ENCODE measurements around the gene PNKP. TPM values are rescaled to one million over a fixed set of nuclear protein-coding genes. Genes with fewer than 3 reads are reported as not detected.

Gene PNKP
- total and polyA plus RNA-seq, 10 donors, result 36.6 to 203 (median 108) TPM

DNA sequence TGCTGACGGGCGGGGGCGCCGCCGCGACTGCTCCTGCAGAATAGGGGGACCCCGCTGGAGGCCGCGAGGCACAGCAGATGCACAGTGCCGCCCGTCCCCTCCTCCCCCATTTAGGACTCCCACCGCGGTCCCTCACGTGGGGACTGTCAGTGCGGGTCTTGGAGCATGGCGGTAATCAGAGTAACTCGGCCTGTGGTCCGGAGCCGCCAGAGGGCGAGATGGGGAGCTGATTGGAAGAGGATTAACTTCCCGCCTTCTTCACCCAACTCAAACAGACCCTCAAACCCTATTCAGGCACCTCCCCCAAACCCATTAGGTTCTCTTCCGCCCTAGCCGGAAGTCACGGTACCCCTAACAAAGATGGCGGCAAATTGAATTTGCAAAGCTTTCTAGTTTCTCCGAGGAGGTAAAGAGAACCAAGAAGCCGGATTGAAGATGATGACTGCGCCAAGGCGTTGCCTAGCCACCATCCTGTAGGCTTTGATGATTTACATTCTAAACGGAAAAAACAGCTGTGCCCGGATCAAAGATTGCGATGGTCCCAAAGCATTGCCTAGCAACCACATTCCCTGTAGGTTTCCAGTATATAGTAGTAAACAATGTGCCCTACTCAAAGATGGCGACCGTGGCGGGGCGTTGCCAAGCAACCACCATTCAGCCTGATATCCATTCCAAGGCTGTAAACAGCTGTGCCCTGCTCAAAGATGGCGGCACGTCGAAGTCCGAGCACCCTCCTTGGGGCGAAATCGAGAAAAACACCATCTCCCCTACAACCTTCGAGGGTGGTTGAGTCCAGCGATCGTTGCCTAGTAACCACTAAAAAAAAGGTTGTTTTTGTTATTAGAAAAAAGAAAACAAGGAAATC lies 54.1 kb downstream of the PNKP start, which contains the start of gene FUZ:
Gene FUZ (minus strand): TSS at position 296 of the 865 bp plus-strand sequence. CDS start 186 bp downstream, at position 110.
- peak; percentile 98 for DNase-seq
- Histone ChIP-seq H3K36me3 (no peaks in the 10 kb centered on the region), H3K27ac (peak within 1 kb of the TSS; percentile 55 to 92 (median 89)), H3K27me3 (replicated peaks in 1 of 7) (no peaks in the 10 kb centered on the region), H3K4me3 (peak within 1 kb of the TSS; percentile 53 to 75 (median 66)), H3K4me1 (peaks cover 17 to 64% (median 45%) of the 10 kb centered on the region in 6 donors), H3K9me3 (no peaks in the 10 kb centered on the region)
- intact Hi-C loops (cut with DNase I; ENCODE audit: low total_unique reads), result no loop called here
- 0 to 1% (median 0%) methylated on average over 42 to 45 of the region's 45 CpGs for WGBS, 5 donors
- TF ChIP-seq POLR2AphosphoS5 (IDR thresholded peaks at IDR 0.05), result peak; percentile 64 to 86 (median 80)
- TF ChIP-seq, protein P1, sequence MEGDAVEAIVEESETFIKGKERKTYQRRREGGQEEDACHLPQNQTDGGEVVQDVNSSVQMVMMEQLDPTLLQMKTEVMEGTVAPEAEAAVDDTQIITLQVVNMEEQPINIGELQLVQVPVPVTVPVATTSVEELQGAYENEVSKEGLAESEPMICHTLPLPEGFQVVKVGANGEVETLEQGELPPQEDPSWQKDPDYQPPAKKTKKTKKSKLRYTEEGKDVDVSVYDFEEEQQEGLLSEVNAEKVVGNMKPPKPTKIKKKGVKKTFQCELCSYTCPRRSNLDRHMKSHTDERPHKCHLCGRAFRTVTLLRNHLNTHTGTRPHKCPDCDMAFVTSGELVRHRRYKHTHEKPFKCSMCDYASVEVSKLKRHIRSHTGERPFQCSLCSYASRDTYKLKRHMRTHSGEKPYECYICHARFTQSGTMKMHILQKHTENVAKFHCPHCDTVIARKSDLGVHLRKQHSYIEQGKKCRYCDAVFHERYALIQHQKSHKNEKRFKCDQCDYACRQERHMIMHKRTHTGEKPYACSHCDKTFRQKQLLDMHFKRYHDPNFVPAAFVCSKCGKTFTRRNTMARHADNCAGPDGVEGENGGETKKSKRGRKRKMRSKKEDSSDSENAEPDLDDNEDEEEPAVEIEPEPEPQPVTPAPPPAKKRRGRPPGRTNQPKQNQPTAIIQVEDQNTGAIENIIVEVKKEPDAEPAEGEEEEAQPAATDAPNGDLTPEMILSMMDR (IDR thresholded peaks at IDR 0.05 in 8 of 11, conservative IDR thresholded peaks at IDR 0.05 in 3 of 11), result peak in 8 of 11 experiments; percentile 4 to 46 (median 37)
- no peak for TF ChIP-seq POLR2A (IDR thresholded peaks at IDR 0.05)

- peaks cover 17 to 71% (median 50%) of the 10 kb centered on the region in 6 donors for H3K4me1 ChIP-seq
- intact Hi-C loops (cut with DNase I; ENCODE audit: low total_unique reads), result no loop called here
- peaks cover 0 to 3% (median 0%) of the 10 kb centered on the region in 6 donors for H3K36me3 ChIP-seq
- DNase-seq, result no peak
- WGBS, 5 donors, result 44 to 70% (median 48%) methylated on average over 8 to 11 of the region's 11 CpGs
- TF ChIP-seq POLR2A (IDR thresholded peaks at IDR 0.05) (no peak), POLR2AphosphoS5 (IDR thresholded peaks at IDR 0.05) (no peak)
- TF ChIP-seq, protein P1 (IDR thresholded peaks at IDR 0.05 in 8 of 11, conservative IDR thresholded peaks at IDR 0.05 in 3 of 11), result no peak
- peak overlapping the region; percentile 55 to 92 (median 89) for H3K27ac ChIP-seq
- peak overlapping the region; percentile 53 to 75 (median 66) for H3K4me3 ChIP-seq
- no peaks in the 10 kb centered on the region for H3K27me3 ChIP-seq (replicated peaks in 1 of 7)
- no peaks in the 10 kb centered on the region for H3K9me3 ChIP-seq
These were observed 54.9 kb downstream of the PNKP start for GRCh38 chr19:49812452-49812996.

- WGBS, 5 donors, result 80 to 97% (median 85%) methylated on average over 6 of the region's 6 CpGs
These were observed 56.0 kb downstream of the PNKP start for GRCh38 chr19:49811328-49811727.

More at GRCh38 chr19:49811328-49811727, 56.0 kb downstream of the PNKP start:
- Histone ChIP-seq H3K27me3 (replicated peaks in 1 of 7) (no peaks in the 10 kb centered on the region), H3K9me3 (no peaks in the 10 kb centered on the region), H3K36me3 (peaks cover 0 to 15% (median under 1%) of the 10 kb centered on the region in 6 donors), H3K4me3 (no peak overlapping the region), H3K27ac (peak overlapping the region in 1 of 8 donors; percentile 7), H3K4me1 (peaks cover 12 to 70% (median 45%) of the 10 kb centered on the region in 6 donors)
- TF ChIP-seq POLR2A (IDR thresholded peaks at IDR 0.05) (no peak), POLR2AphosphoS5 (IDR thresholded peaks at IDR 0.05) (no peak)
- TF ChIP-seq, protein P1 (IDR thresholded peaks at IDR 0.05 in 8 of 11, conservative IDR thresholded peaks at IDR 0.05 in 3 of 11), result no peak
- intact Hi-C loops (cut with DNase I; ENCODE audit: low total_unique reads), result no loop called here
- DNase-seq, result no peak

Small RNAs within 50 kb of the gene (microRNA-seq; reads per million reads assigned to microRNA genes)
- gene MIR4749 (1.7 to 5.8 (median 1.8) reads per million in 3 donors), gene MIR4750 (0 to 0.72 (median 0.28) reads per million in 3 donors), gene MIR6800 (0 to 1.4 (median 0) reads per million in 3 donors)

Small RNAs within 50 kb of the gene (small RNA-seq; reads per million reads assigned to genes)
- gene MIR4749, result 0 to 0.07 (median 0.03) reads per million in 4 donors

Other genes starting within 250 kb of the PNKP start
- 10 to 100 TPM; 30.9 to 57.6 (median 44.4) TPM for gene RRAS, start 227.4 kb downstream of the PNKP start, total RNA-seq
- 100 to 1,000 TPM in 1 of 3 donors, 10 to 100 TPM in 2; 66.5 to 106 (median 98.2) TPM for gene RRAS, start 227.4 kb downstream of the PNKP start, polyA plus RNA-seq
- 10 to 100 TPM; 21.9 to 66.2 (median 57.0) TPM for gene SCAF1, start 225.4 kb downstream of the PNKP start, total RNA-seq
- gene SCAF1, start 225.4 kb downstream of the PNKP start, polyA plus RNA-seq, result 10 to 100 TPM in 1 of 3 donors, 1 to 10 TPM in 2; 7.5 to 21.3 (median 7.6) TPM
- gene IRF3, start 201.7 kb downstream of the PNKP start, total RNA-seq, result 100 to 1,000 TPM in 4 of 7 donors, 10 to 100 TPM in 3; 87.9 to 150 (median 127) TPM
- 100 to 1,000 TPM; 127 to 294 (median 276) TPM for gene IRF3, start 201.7 kb downstream of the PNKP start, polyA plus RNA-seq
- gene BCL2L12, start 201.6 kb downstream of the PNKP start, total RNA-seq, result 10 to 100 TPM in 6 of 7 donors, 1 to 10 TPM in 1; 7.8 to 26.6 (median 16.3) TPM
- gene BCL2L12, start 201.6 kb downstream of the PNKP start, polyA plus RNA-seq, result 10 to 100 TPM; 26.5 to 36.7 (median 30.1) TPM
- 100 to 1,000 TPM; 108 to 136 (median 115) TPM for gene PRMT1, start 190.3 kb downstream of the PNKP start, total RNA-seq
- gene PRMT1, start 190.3 kb downstream of the PNKP start, polyA plus RNA-seq, result 100 to 1,000 TPM; 114 to 175 (median 134) TPM
- 10 to 100 TPM in 1 of 7 donors, 1 to 10 TPM in 6; 1.4 to 14.2 (median 5.0) TPM for gene ADM5, start 178.0 kb downstream of the PNKP start, total RNA-seq
- gene ADM5, start 178.0 kb downstream of the PNKP start, polyA plus RNA-seq, result 1 to 10 TPM; 1.5 to 3.6 (median 3.5) TPM
- gene CPT1C, start 176.5 kb downstream of the PNKP start, total RNA-seq, result 10 to 100 TPM in 5 of 7 donors, 1 to 10 TPM in 2; 6.8 to 17.0 (median 16.4) TPM
- gene CPT1C, start 176.5 kb downstream of the PNKP start, polyA plus RNA-seq, result 10 to 100 TPM in 2 of 3 donors, 1 to 10 TPM in 1; 5.2 to 15.7 (median 11.8) TPM
- gene TSKS, start 104.3 kb downstream of the PNKP start, total RNA-seq, result 1 to 10 TPM in 1 of 7 donors, under 1 TPM in 2, not detected in 4; 0.37 to 2.1 (median 0.92) TPM
- gene TSKS, start 104.3 kb downstream of the PNKP start, polyA plus RNA-seq, result 1 to 10 TPM in 1 of 3 donors, under 1 TPM in 2; 0.26 to 1.0 (median 0.85) TPM
- 100 to 1,000 TPM in 3 of 7 donors, 10 to 100 TPM in 4; 79.8 to 108 (median 95.4) TPM for gene AP2A1, start 100.6 kb downstream of the PNKP start, total RNA-seq
- gene AP2A1, start 100.6 kb downstream of the PNKP start, polyA plus RNA-seq, result 10 to 100 TPM; 18.1 to 43.6 (median 19.0) TPM
- gene FUZ, start 54.3 kb downstream of the PNKP start, total RNA-seq, result 10 to 100 TPM; 10.7 to 22.1 (median 15.1) TPM
- 10 to 100 TPM; 16.7 to 20.3 (median 16.9) TPM for gene FUZ, start 54.3 kb downstream of the PNKP start, polyA plus RNA-seq
- gene MED25, start 49.3 kb downstream of the PNKP start, total RNA-seq, result 10 to 100 TPM; 29.4 to 61.0 (median 50.7) TPM
- 10 to 100 TPM; 26.6 to 42.7 (median 35.3) TPM for gene MED25, start 49.3 kb downstream of the PNKP start, polyA plus RNA-seq
- 100 to 1,000 TPM in 3 of 7 donors, 10 to 100 TPM in 4; 69.6 to 127 (median 98.4) TPM for gene PTOV1, start 16.4 kb downstream of the PNKP start, total RNA-seq
- gene PTOV1, start 16.4 kb downstream of the PNKP start, polyA plus RNA-seq, result 100 to 1,000 TPM in 1 of 3 donors, 10 to 100 TPM in 2; 61.4 to 120 (median 70.9) TPM
- gene AKT1S1, start 9.8 kb upstream of the PNKP start, total RNA-seq, result 10 to 100 TPM in 6 of 7 donors, 1 to 10 TPM in 1; 8.7 to 27.8 (median 20.1) TPM
- gene AKT1S1, start 9.8 kb upstream of the PNKP start, polyA plus RNA-seq, result 10 to 100 TPM; 11.6 to 24.8 (median 13.9) TPM
- gene TBC1D17, start 10.1 kb upstream of the PNKP start, total RNA-seq, result 10 to 100 TPM; 26.8 to 53.5 (median 38.2) TPM
- gene TBC1D17, start 10.1 kb upstream of the PNKP start, polyA plus RNA-seq, result 10 to 100 TPM; 20.8 to 39.8 (median 34.9) TPM
- gene IL4I1, start 29.3 kb upstream of the PNKP start, total RNA-seq, result 10 to 100 TPM in 1 of 7 donors, 1 to 10 TPM in 6; 1.1 to 20.2 (median 2.8) TPM
- gene IL4I1, start 29.3 kb upstream of the PNKP start, polyA plus RNA-seq, result 1 to 10 TPM; 3.9 to 9.3 (median 6.4) TPM
- 10 to 100 TPM; 10.2 to 45.8 (median 22.8) TPM for gene ATF5, start 61.6 kb upstream of the PNKP start, total RNA-seq
- gene ATF5, start 61.6 kb upstream of the PNKP start, polyA plus RNA-seq, result 10 to 100 TPM; 14.6 to 36.6 (median 16.8) TPM
- gene NUP62, start 61.9 kb upstream of the PNKP start, total RNA-seq, result 10 to 100 TPM; 41.1 to 60.9 (median 51.4) TPM
- gene NUP62, start 61.9 kb upstream of the PNKP start, polyA plus RNA-seq, result 10 to 100 TPM; 17.3 to 35.1 (median 18.4) TPM
- 10 to 100 TPM; 18.7 to 97.5 (median 42.8) TPM for gene SIGLEC11, start 93.6 kb upstream of the PNKP start, total RNA-seq
- gene SIGLEC11, start 93.6 kb upstream of the PNKP start, polyA plus RNA-seq, result 10 to 100 TPM in 1 of 3 donors, 1 to 10 TPM in 2; 2.2 to 52.3 (median 7.9) TPM
- gene VRK3, start 157.8 kb upstream of the PNKP start, total RNA-seq, result 10 to 100 TPM; 46.4 to 60.8 (median 56.6) TPM
- gene VRK3, start 157.8 kb upstream of the PNKP start, polyA plus RNA-seq, result 10 to 100 TPM; 17.0 to 31.9 (median 20.4) TPM
- 10 to 100 TPM; 13.5 to 24.2 (median 19.2) TPM for gene ZNF473, start 158.4 kb upstream of the PNKP start, total RNA-seq
- 1 to 10 TPM; 2.4 to 4.5 (median 2.5) TPM for gene ZNF473, start 158.4 kb upstream of the PNKP start, polyA plus RNA-seq